ENCODE measurements around the gene ANAPC7. TPM values are rescaled to one million over a fixed set of nuclear protein-coding genes. Genes with fewer than 3 reads are reported as not detected.
A peak's percentile ranks its signal among the peaks of the same experiment; 100 is the strongest.

Gene ANAPC7
- total and polyA plus RNA-seq, 2 of the 13 experiments (the other 11 are each of a cell fraction or from before 2014, with no cell fraction given): 40.0 to 69.1 TPM

GRCh38 chr12:110345176-110345661, 58.3 kb downstream of the ANAPC7 start (continued):
- TF ChIP-seq POGZ (CRISPR knock-in tag; IDR thresholded peaks at IDR 0.05) (peak; percentile 42; the same call in 1 of the 2 replicates), PAXIP1 (CRISPR knock-in tag; conservative IDR thresholded peaks at IDR 0.05) (peak; percentile 80), MED1 (CRISPR knock-in tag; IDR thresholded peaks at IDR 0.05) (peak; percentile 69), SOX5 (CRISPR knock-in tag; IDR thresholded peaks at IDR 0.05; ENCODE audit: borderline replicate concordance) (peak; percentile 86), DMAP1 (CRISPR knock-in tag; IDR thresholded peaks at IDR 0.05) (no peak), YY1 (IDR thresholded peaks at IDR 0.05; ENCODE audit: insufficient read depth, insufficient replicate concordance, low read depth, low read length) (peak; percentile 39), ZNF350 (CRISPR knock-in tag; IDR thresholded peaks at IDR 0.05; ENCODE audit: borderline replicate concordance, low read depth) (0 out of 2 replicates have a peak, but pooled peaks have one; percentile 32), FOXK2 (IDR thresholded peaks at IDR 0.05) (no peak), PHF21A (CRISPR knock-in tag; IDR thresholded peaks at IDR 0.05) (peak; percentile 77), STAG1 (CRISPR knock-in tag; IDR thresholded peaks at IDR 0.05) (peak; percentile 40), ZBTB8A (CRISPR knock-in tag; IDR thresholded peaks at IDR 0.05; ENCODE audit: borderline replicate concordance, low read depth) (no peak), ZNF205 (CRISPR knock-in tag; IDR thresholded peaks at IDR 0.05) (0 out of 2 replicates have a peak, but pooled peaks have one; percentile 19), TFAP4 (IDR thresholded peaks at IDR 0.05; ENCODE audit: borderline replicate concordance, low read depth) (peak; percentile 14; the same call in 1 of the 2 replicates), HMGXB3 (CRISPR knock-in tag; IDR thresholded peaks at IDR 0.05; ENCODE audit: borderline replicate concordance) (0 out of 2 replicates have a peak, but pooled peaks have one; percentile 27), KLF16 (CRISPR knock-in tag; IDR thresholded peaks at IDR 0.05) (peak in 1 of 2 experiments; percentile 64; a peak in 1 of 4 replicates), SMC3 (IDR thresholded peaks at IDR 0.05; ENCODE audit: low read length) (peak; percentile 48; the same call in 1 of the 2 replicates), KDM4B (CRISPR knock-in tag; IDR thresholded peaks at IDR 0.05) (0 out of 2 replicates have a peak, but pooled peaks have one; percentile 20), ZNF746 (CRISPR knock-in tag; IDR thresholded peaks at IDR 0.05) (no peak), CENPX (CRISPR knock-in tag; IDR thresholded peaks at IDR 0.05) (no peak), CC2D1A (CRISPR knock-in tag; IDR thresholded peaks at IDR 0.05) (no peak), ZGPAT (CRISPR knock-in tag; IDR thresholded peaks at IDR 0.05) (0 out of 2 replicates have a peak, but pooled peaks have one; percentile 59)

Data from HepG2 (cell line).